Measurements from ENCODE around the gene ZNF536.

GRCh38 chr19:30374865-30375552 is 2.8 kb downstream of the ZNF536 start:
- TF ChIP-seq EZH2 (IDR thresholded peaks at IDR 0.05; ENCODE audit: borderline replicate concordance, insufficient read depth, low read depth, low read length, poor library complexity, severe bottlenecking) (no peak), CTCF (IDR thresholded peaks at IDR 0.05) (no peak)

Measured in B cell (primary cell).